GM19238 (cell line): ENCODE data around the gene LRRC49.
"Not testable (repeated sequence)": the region's sequence is repeated elsewhere in the genome, so short reads cannot be mapped to it uniquely, and the experiment has no call there.

Source experiments
- DNase-seq: peaks from one replicate; pipeline ENCODE4 v3.0.0; 2011; ENCODE audit warnings: low spot score; ENCODE audit not compliant: insufficient read length

The LRRC49 gene

DNA sequence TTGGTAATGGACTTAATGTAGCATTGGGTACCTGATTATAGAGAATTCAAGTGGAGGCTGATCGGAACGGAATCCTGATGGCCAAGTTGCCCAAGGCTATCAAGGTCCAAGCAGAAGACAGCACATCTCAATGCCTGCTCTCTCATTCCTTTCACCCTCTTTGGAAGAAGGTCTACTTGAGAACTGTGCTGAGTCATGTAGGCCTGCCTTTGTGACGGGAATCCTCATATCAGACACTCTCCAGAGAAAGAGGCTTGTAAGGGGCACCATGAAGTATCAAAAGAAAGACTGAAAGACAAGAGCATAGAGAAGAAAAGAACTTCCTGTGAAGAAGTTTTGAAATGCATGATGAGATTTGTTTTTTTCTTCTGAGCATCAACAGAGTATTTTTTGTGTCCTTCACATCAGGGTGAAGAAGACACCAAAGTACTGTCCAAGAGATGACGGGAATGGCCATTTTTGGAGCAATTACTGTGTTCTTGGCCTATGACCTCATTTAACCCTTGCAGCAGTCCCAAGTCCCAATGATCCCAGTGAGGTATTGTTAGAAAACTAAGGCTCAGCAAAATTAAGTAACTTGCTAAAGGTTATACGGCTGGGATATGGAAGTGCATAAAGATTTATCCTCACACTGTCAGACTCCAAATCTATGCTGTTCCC, 25.5 kb upstream of the LRRC49 start:
- DNase-seq = no peak

DNA sequence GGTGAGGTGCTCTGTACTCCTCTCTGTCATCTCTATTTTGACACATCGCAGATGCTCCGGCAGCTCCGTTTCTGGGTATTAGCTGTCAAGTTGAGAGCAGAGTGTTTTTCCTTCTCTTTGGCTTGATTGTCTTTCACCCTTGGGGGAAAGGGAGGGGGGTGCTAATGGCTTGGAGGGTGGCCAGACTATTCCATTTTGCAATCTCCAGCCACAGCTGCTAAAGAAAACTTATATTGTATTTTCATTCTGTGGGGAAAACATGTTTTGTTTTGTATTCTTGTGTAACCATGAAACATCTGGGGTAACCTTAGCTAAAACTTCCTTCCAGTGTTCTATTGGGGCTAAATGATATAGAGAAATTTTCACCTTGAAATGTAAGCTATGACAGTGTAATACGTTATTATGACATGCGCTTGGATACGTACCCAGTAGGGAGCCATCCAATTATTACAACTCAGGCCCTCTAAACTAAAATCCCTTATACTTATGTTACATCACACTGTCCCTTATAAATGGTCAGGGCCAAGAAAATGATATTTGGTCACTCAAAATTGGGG, 24.6 kb upstream of the LRRC49 start:
- no peak for DNase-seq

DNA sequence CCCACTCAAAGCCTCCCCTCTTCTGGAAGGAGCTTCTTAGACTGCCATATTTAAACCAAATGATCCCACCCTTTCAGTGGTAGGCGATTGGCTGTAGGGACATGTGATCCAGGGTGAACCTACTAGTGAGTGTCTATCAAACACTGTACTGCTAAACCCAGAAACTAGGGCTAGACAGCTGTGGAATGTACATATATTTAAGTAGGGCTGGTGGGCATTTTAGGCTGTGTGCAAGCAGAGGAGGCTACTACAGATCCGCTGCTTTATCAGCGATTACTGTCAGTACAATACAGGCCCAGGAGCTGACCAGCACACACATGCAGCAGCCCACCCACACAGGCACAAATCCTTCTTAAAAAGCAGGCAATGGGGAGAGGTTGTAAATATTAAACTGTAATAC, 23.3 kb upstream of the LRRC49 start:
- no peak for DNase-seq

DNA sequence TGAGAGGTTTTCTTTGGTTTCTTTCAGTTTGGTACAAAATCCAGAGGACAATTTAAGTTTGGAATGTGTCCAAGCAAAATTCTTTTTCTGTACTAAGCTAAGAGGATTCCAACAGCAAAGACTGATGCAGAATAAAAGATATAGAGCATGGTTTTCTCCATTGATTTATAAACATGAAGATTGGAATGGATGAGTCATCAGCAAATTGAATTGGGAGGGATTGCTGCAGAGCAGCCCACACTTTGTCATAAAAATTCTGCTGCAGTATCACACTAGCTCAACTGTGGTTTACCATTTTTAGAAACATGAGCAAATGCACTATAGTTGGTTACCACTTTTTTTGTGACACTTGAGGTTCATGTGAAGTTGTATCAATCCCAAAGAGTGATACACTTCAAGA, 22.6 kb upstream of the LRRC49 start:
- DNase-seq = no peak

DNA sequence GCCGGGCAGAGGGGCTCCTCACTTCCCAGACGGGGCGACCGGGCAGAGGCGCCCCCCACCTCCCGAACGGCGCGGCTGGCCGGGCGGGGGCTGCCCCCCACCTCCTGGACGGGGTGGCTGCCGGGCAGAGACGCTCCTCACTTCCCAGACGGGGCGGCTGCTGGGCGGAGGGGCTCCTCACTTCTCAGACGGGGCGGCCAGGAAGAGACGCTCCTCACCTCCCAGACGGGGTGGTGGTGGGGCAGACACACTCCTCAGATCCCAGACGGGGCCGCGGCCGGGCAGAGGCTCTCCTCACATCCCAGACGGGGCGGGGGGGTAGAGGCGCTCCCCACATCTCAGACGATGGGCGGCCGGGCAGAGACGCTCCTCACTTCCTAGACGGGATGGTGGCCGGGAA, 21.1 kb upstream of the LRRC49 start:
- DNase-seq = not testable (repeated sequence)

DNA sequence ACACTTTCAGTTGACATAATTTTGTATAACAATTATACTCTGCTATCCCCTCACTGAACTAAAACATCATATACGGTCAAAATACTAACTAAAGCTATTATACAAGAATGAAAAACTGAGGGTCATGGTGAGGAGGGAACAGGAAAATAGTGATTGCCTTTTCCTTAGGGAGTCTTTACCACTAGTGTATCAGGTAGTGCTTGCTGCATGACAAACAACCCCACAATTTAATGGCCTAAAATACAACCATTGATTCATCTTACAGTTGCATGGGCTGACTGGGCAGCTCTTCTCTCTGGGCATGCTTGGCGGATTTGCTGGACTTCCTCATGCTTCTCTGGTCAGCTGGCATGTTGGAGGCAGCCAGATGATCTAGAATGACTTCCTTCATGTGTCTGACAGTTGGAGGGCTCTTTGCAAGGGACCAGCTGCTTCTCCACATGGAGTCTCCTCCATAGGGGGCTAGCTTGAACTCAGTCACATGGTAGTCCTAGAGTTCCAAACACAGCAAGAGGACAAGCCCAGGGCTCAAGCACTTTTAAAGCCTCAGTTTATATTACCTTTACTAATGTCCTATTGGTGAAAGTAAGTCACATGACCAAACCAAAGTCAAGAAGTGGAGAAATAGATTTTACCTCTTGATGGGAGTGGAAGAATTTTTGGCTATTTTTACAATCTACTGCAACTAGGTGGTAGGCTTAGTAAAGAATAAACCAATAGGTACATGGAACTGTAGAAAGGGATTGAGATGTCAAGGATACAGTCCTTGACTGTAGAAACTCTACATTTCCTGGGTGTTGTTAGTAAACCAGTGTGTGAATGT, 19.2 kb upstream of the LRRC49 start:
- DNase-seq = no peak

DNA sequence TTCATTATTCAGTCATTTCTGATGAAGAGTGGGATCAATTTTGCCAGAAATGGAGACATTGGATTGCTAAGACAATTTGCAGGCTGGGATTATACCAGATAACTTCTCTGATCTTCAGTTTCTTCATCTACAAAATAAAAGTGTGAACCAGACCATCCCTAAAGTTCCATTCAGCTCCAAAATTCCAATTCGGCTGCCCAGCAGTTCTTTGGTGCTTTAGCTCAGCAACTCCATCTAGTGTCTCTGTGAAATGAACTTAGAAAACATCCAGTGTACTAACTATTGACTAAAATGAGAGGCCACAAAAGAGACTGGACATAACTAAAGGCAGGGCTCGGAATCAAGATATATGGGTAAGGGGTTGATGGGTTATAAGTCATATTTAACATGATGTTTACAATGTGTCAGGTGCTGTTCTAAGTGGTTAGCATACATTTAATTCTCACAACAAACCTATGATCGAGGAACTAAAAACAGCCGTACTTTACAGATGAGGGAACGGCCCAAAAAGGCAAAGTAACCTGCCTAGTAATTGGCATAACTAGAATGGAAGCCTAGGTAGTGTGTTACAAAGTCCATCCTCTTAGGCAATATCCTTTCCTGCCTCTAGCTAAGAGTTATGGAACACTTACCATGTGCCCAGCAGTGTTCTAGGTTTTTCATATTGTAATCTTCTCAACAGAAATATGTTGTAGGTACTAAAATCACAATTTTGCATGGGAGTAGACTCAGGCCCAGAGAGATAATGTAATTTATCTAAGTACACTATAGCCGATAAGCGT, 17.4 kb upstream of the LRRC49 start:
- DNase-seq = no peak

DNA sequence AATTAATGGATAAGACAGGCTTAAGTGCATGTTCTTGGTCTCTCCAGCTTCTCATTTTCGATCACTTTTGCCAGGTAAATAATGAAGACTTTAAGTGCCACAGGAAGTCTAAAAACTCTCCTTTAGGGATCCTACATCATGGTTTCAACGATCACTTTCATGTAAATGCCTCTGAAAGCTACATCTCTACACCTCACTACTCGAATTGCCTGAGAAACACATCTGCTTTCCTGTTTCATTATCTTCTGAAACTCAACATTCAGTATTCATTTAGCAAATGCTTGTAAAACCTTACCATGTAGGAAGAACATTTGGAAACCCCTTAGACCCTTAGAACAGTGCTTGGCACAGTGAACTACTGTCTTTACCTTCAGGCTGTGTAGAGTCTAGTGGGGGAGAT, 16.6 kb upstream of the LRRC49 start:
- no peak for DNase-seq

DNA sequence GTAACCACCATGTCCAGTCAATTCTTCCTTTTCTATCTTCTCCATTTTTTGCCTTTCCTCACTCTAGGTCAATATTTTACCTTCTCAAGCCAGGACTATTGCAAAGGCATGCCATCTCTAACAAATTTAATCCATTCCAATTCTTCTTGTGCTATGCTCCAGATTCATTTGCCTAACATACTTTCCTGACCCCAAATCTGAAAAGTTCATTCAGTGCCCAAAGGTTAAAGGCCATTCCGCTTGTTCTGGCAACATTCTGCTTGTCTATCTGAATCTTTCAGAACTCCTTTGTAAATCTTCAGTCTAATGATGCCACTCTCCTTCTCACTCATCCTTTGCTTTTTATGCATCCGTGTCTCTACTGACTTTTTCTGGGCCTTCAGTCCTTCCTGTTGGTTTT, 15.9 kb upstream of the LRRC49 start:
- DNase-seq = no peak

DNA sequence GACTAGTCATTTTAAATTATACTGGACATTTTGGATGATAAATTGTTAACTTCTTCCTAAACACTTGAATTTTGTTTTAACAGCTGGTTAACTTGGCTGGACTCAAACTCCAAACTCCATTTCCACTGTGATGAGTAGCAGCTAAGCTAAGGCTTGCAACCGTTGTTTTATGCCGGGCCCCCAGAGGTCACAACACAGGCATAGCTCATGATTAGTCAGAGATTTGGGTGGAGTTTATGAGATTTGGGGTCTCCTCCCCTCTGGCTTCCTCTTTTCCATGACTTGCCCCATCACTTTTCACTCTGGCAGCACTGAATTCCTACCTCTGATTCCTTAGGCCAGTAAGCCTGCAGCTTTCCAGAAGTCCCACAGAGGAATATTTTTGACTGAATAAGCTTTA, 13.2 kb upstream of the LRRC49 start:
- no peak for DNase-seq

DNA sequence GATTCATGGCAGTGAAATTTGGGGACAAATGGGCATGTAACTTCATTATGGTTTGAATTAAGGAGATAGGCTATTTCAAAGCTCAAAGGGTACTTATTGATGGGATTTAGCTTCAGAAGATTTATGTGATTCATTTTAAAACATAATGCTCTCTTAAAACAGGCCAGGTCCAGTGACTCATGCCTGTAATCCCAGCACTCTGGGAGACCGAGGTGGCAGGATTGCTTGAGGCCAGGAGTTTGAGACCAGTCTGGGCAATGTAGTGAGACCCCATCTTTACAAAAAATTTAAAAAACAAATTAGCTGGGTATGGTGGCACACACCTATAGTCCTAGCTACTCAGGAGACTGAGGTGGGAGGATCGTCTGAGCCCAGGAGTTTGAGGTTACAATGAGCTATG, 11.8 kb upstream of the LRRC49 start:
- no peak for DNase-seq

DNA sequence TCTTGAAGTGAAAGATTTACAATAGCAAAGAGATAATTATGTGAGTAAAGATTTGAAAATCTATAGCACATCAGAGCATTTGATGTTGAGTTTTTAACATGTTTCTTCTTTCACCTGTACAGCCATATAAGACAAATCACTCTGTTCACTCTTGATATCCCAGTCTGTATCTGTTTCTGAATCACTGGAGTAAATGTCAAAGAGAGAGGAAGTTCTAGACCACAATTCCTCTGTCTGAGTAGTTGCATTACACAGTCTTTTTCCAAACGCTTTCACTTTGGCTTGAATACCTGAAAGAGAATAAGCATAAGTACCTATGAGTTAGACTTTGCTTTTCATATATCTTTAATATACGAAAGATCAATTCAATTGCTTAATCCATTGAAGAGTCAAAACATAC, 10.3 kb upstream of the LRRC49 start:
- no peak for DNase-seq

DNA sequence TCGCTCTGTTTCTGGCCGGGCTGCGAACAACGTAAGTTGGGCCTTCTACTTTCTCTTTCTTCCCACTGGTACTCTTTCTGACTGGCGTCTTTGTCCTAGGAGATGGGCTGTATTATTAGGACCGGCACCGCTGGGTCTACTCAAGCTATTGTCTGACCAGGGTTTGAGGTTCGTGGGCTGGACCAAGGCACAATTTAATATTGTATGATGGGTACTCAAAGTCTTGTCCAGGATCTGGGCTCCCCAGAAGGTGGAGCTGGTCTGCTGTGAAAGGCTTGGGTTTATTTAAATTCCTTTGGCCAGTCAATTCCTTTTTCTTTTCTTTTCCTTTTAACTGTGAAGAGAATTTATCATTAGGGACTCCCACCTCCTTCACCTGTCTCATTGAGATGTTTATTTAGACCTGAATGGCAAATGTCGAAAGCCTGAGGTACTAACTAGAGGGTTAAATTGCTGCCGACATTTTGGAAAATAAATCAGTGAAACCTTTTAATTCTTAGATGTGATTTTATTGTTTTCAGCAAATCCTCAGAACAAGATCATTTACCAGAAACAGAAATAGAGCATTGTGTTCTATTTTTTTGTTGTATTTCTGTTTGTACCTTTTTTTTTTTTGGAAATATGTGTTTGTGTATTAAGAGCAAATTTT, 410 bp downstream of the LRRC49 start:
- no peak for DNase-seq

DNA sequence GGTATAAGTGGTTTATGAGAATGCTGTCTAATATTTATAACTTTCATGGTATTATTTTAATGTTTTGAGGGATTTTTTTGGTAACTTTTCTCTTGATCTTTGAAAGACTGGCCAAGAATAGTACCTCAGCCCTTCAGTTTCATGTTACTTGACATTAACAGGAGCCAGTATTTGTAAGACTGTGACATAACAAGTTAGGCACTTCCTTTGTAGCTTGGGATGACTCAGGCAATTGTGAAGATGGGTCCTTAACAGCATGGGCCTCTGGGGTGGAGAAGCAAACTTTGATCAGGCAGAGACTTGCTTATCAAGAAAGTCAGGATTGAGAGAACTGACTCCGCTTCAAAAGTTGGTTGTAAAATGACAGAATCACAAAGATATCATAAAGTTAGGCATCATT, 9.5 kb downstream of the LRRC49 start:
- no peak for DNase-seq

DNA sequence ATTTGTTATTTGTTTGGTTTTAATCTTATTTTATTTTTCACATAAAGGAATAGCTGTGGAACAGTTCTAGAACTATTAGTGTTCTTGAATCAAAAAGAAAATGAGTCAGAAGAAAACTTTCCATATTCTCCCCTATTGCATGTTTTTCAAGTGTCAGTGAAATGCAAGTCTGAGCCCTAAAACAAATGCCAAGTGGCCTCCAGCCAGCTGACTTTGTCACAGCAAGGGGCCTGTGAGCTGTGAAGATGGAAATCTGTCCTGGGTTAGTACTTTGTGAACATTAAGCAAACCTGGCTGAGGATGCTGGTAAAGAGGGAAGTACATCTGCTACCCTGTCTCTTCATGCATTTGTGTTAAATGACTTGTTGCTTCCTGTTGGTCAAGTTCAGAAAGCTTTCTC, 14.2 kb downstream of the LRRC49 start:
- DNase-seq = no peak

DNA sequence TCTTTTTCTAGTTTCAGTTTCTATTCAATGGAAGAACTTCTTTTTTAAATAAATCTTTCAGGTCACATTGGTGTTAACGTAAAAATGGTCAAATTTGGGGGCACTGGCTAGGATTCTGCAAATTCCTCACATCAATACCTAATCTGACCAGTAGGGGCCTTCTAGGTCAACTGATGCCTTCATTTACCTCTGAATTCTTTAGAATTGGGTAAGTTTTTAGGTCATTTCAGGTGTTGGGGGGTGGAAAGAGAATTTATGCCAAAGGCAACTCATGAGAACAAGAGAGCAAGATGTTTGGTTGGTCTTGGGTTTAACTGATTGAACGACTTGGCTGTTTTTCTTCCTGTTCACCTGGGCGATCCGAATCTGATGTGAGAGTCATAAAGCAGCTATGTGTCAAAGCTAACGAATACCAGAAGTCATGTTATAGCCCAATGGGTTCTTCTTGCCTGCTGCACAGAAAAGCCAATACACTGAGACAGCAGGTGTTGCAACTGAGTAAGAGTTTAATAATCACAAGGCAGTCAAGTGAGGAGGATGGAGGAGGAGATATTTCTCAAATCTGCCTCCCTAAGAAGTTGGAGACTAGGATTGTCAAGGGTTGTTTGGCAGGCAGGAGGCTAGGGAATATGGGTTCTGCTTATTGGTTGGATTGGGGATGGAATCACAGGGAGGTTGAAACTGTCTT, 15.3 kb downstream of the LRRC49 start:
- no peak for DNase-seq

DNA sequence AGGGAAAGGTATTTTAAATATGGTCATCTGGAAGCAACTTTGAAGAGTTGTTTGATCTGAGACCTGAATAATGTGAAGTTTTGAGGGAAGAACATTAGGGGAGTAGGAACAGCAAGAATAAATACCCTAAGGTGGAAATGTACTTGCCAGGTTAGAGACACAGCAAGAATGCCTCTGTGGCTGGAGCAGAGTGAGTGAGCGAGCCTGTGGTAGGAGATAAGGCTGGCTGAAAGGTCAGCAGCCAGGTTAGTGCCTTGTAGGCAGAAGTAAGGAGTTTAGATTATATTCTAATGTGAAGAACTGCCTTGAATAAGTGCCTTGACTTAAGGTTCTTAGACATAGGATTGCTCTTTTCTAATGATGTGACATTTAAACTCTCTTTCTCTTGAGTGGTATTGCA, 18.3 kb downstream of the LRRC49 start:
- no peak for DNase-seq

DNA sequence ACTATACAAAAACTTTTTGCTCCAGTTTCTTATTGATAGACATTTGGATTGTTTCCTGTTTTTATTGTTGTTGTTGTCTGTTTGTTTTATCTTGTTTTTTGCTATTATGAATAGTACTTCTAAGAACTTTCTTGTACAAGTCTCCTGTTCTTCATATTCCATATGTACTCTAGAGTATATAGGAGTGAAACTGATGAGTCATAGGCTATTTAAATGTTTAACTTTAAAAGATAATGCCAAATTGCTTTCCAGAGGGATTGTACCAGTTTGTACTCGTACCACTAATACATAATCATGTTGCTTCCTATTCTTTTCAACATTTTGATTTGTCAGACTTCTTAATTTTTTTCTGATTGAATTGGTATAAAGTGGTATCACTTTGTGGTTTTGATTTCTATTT, 19.6 kb downstream of the LRRC49 start:
- DNase-seq = no peak

DNA sequence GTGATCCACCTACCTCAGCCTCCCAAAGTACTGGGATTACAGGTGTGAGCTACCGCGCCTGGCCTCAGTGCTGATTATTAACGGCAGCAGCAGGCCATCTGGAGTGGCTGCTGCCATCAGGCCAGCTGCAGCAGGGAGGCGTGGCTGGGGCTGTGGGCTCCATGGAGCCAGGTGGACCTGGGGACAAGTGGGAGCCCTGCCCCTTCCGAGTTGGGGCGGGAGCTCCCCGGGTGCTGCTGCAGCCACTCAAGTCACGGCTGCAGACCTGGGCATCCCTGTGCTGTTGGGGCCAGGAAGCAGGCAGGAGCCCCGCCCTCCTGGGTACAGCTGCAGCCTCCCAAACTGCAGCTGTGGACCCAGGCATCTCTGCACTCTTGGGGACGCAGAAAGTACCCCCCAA, 23.9 kb downstream of the LRRC49 start:
- DNase-seq = no peak

DNA sequence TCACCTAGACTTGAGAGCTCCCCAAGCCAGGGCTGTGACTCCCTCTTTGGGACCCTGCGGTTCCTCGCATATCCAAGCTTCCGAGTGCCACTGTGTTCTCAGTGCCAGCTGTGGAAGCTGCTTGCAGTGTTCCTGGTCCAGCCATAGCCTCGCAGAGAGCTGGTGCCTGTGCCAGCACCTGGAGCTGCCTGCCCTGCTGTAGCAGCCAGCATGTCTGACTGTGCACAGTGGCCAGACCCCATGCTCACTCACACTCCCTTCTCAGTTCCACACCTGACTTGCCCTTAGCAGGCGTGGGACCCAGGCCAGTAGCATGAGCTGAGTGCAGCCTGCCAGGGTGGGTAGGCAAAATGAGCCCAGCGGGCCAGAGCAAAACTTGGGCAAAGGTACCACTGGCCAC, 25.3 kb downstream of the LRRC49 start:
- no peak for DNase-seq
